ENCODE data around the gene MGAT4A. TPM values are rescaled to one million over a fixed set of nuclear protein-coding genes. Genes with fewer than 3 reads are reported as not detected.

MGAT4A gene
- total RNA-seq, 2 experiments from 2014 or later = 200 to 204 TPM

DNA sequence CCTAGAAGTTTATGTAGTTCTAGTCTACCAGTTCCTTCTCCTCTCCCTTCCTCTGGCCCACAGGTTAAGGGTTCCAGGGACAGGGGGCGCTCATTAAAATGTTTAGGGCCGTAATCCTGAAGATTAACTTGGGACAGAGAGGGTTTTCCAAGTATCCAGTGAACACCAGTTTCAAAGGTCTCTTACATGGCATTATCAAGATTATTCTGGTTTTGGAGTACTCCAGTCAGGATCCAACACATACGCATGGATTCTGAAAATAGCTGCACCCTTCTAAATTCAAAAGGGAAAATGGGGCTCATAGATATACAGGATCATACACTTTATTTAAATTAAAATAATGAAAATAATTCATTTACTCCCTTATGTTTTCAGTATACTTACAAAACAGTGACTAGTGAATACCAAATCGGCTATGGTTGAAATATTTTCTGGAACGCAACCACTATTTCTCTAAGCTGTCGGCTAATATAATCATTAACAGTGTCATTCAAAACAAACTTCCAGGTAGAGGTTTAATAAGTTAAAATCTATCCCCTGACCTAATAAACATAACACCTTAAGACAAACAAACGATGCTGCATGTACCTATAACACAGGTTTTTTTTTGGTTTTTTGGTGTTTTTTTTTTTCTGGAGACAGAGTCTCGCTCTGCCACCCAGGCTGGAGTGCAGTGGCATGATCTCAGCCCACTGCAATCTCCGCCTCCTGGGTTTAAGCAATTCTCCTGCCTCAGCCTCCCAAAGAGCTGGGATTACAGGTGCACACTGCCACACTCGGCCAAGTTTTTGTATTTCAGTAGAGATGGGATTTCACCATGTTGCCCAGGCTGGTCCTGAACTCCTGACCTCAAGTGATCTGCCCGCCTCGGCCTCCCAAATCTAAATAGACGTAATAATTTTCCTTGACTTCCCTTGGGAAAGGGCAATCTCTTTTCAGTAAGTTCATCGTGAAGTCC lies 44.7 kb downstream of the MGAT4A start:
- no peaks in the 10 kb centered on the region for H3K9me3 Mint-ChIP-seq
- DNase-seq (no peak), ATAC-seq (ENCODE audit: poor library complexity) (no peak)
- ChIA-PET CTCF (interaction anchor here (0.8 to 2.6 kb wide), 7 partner anchors 11 to 137 kb away, joined by 3 to 10 read pairs (median 3); no protein-coding TSS in a partner anchor), POLR2A (interaction anchor here (0.8 to 3.1 kb wide), 5 partner anchors 11 to 44 kb away, joined by 3 to 13 read pairs (median 5); no protein-coding TSS in a partner anchor)
- H3K4me3 Mint-ChIP-seq = no peak overlapping the region
- Histone ChIP-seq H3K4me3 (ENCODE audit: low read length) (no peak overlapping the region), H3K27ac (ENCODE audit: low read depth in 1 of 2, low read length in 2 of 2) (peak overlapping the region in 1 of 2 donors; percentile 3), H3K4me1 (ENCODE audit: insufficient read depth, low read length) (peaks cover 39% of the 10 kb centered on the region), H3K36me3 (ENCODE audit: insufficient read depth, low read length) (peaks cover 24% of the 10 kb centered on the region), H3K9me3 (ENCODE audit: control insufficient read depth in 1 of 2, insufficient read depth in 1 of 2, low read length in 2 of 2) (peaks cover 0 to 4% of the 10 kb centered on the region in 2 experiments), H3K27me3 (ENCODE audit: control insufficient read depth in 1 of 2, insufficient read depth in 2 of 2, low read length in 2 of 2) (no peaks in the 10 kb centered on the region)
- TF ChIP-seq, protein P1, sequence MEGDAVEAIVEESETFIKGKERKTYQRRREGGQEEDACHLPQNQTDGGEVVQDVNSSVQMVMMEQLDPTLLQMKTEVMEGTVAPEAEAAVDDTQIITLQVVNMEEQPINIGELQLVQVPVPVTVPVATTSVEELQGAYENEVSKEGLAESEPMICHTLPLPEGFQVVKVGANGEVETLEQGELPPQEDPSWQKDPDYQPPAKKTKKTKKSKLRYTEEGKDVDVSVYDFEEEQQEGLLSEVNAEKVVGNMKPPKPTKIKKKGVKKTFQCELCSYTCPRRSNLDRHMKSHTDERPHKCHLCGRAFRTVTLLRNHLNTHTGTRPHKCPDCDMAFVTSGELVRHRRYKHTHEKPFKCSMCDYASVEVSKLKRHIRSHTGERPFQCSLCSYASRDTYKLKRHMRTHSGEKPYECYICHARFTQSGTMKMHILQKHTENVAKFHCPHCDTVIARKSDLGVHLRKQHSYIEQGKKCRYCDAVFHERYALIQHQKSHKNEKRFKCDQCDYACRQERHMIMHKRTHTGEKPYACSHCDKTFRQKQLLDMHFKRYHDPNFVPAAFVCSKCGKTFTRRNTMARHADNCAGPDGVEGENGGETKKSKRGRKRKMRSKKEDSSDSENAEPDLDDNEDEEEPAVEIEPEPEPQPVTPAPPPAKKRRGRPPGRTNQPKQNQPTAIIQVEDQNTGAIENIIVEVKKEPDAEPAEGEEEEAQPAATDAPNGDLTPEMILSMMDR (IDR thresholded peaks at IDR 0.05) = no peak
- H3K36me3 Mint-ChIP-seq (ENCODE audit: low read depth) = peaks cover 68% of the 10 kb centered on the region
- H3K4me1 Mint-ChIP-seq (ENCODE audit: low read depth) = peaks cover 90% of the 10 kb centered on the region
- peak overlapping the region; percentile 92 for H3K27ac Mint-ChIP-seq
- intact Hi-C loops (cut with DNase I, micrococcal nuclease) = no loop called here
- no peaks in the 10 kb centered on the region for H3K27me3 Mint-ChIP-seq

DNA sequence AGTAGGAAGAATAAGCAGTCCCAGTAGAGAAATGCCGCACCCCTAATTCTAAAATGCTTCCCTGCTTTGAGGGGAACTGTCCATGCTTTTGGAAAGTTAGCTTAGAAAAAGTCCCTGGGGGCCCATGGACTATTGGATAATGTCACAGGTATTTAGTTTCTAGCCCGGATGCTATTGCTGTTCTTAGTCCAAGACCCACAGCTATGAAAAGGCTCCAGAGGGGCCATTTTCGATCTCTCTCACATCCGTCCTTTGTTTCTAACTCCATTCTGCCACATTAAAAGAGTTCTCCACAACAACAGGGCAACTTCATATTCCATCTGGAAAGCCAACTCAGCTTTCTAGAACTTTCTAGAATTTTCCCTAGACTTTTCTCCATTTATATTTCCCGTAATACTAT lies 47.2 kb downstream of the MGAT4A start:
- no peaks in the 10 kb centered on the region for H3K9me3 Mint-ChIP-seq
- CTCF ChIA-PET = interaction anchor here (0.7 to 1.2 kb wide), 2 partner anchors 34 to 48 kb away, joined by 3 read pairs; no protein-coding TSS in a partner anchor
- POLR2A ChIA-PET = interaction anchor here (1.2 to 2.0 kb wide), 2 partner anchors 11 to 21 kb away, joined by 3 to 7 read pairs; no protein-coding TSS in a partner anchor
- intact Hi-C loops (cut with DNase I, micrococcal nuclease) = no loop called here
- Histone ChIP-seq H3K27me3 (ENCODE audit: control insufficient read depth in 1 of 2, insufficient read depth in 2 of 2, low read length in 2 of 2) (no peaks in the 10 kb centered on the region), H3K4me1 (ENCODE audit: insufficient read depth, low read length) (peaks cover 26% of the 10 kb centered on the region), H3K36me3 (ENCODE audit: insufficient read depth, low read length) (peaks cover 21% of the 10 kb centered on the region), H3K4me3 (ENCODE audit: low read length) (no peak overlapping the region), H3K27ac (ENCODE audit: low read depth in 1 of 2, low read length in 2 of 2) (no peak overlapping the region), H3K9me3 (ENCODE audit: control insufficient read depth in 1 of 2, insufficient read depth in 1 of 2, low read length in 2 of 2) (peaks cover 0 to 4% of the 10 kb centered on the region in 2 experiments)
- no peaks in the 10 kb centered on the region for H3K27me3 Mint-ChIP-seq
- peaks cover 79% of the 10 kb centered on the region for H3K4me1 Mint-ChIP-seq (ENCODE audit: low read depth)
- H3K4me3 Mint-ChIP-seq = peak overlapping the region; percentile 3
- ATAC-seq (ENCODE audit: poor library complexity) = no peak
- no peak for DNase-seq
- TF ChIP-seq, protein P1 (IDR thresholded peaks at IDR 0.05) = no peak
- peak overlapping the region; percentile 92 for H3K27ac Mint-ChIP-seq
- peaks cover 67% of the 10 kb centered on the region for H3K36me3 Mint-ChIP-seq (ENCODE audit: low read depth)

- Mint-ChIP-seq H3K27ac (peak overlapping the region; percentile 64), H3K27me3 (no peaks in the 10 kb centered on the region), H3K9me3 (no peaks in the 10 kb centered on the region), H3K36me3 (ENCODE audit: low read depth) (peaks cover 85% of the 10 kb centered on the region), H3K4me1 (ENCODE audit: low read depth) (peaks cover 65% of the 10 kb centered on the region), H3K4me3 (no peak overlapping the region)
- H3K27me3 ChIP-seq (ENCODE audit: control insufficient read depth in 1 of 2, insufficient read depth in 2 of 2, low read length in 2 of 2) = no peaks in the 10 kb centered on the region
- no peaks in the 10 kb centered on the region for H3K9me3 ChIP-seq (ENCODE audit: control insufficient read depth in 1 of 2, insufficient read depth in 1 of 2, low read length in 2 of 2)
- intact Hi-C loops (cut with DNase I, micrococcal nuclease) = no loop called here
- no peak overlapping the region for H3K4me3 ChIP-seq (ENCODE audit: low read length)
- peaks cover 6% of the 10 kb centered on the region for H3K4me1 ChIP-seq (ENCODE audit: insufficient read depth, low read length)
- DNase-seq (no peak), ATAC-seq (ENCODE audit: poor library complexity) (no peak)
- H3K27ac ChIP-seq (ENCODE audit: low read depth in 1 of 2, low read length in 2 of 2) = no peak overlapping the region
- CTCF ChIA-PET = interaction anchor here (1.2 to 5.3 kb wide), 2 partner anchors 13 to 47 kb away, joined by 4 to 16 read pairs; no protein-coding TSS in a partner anchor
- TF ChIP-seq, protein P1 (IDR thresholded peaks at IDR 0.05) = no peak
- POLR2A ChIA-PET = interaction anchor here (0.7 to 3.2 kb wide), 4 partner anchors 11 to 138 kb away, joined by 3 to 13 read pairs (median 4); no protein-coding TSS in a partner anchor
- H3K36me3 ChIP-seq (ENCODE audit: insufficient read depth, low read length) = peaks cover 61% of the 10 kb centered on the region
Observed at GRCh38 chr2:98676742-98677141, 54.2 kb downstream of the MGAT4A start.
